ENCODE results near the gene SMOC1. TPM values are rescaled to one million over a fixed set of nuclear protein-coding genes. Genes with fewer than 3 reads are reported as not detected.

Gene SMOC1
- total RNA-seq, 1 experiment from 2014 or later, result 0.46 TPM

- CTCF ChIA-PET, result no interaction called here
- intact Hi-C loops (cut with micrococcal nuclease; ENCODE audit: unreplicated experiment), result no loop called here
- no peak for TF ChIP-seq CTCF (IDR thresholded peaks at IDR 0.05)
- TF ChIP-seq, protein P1, sequence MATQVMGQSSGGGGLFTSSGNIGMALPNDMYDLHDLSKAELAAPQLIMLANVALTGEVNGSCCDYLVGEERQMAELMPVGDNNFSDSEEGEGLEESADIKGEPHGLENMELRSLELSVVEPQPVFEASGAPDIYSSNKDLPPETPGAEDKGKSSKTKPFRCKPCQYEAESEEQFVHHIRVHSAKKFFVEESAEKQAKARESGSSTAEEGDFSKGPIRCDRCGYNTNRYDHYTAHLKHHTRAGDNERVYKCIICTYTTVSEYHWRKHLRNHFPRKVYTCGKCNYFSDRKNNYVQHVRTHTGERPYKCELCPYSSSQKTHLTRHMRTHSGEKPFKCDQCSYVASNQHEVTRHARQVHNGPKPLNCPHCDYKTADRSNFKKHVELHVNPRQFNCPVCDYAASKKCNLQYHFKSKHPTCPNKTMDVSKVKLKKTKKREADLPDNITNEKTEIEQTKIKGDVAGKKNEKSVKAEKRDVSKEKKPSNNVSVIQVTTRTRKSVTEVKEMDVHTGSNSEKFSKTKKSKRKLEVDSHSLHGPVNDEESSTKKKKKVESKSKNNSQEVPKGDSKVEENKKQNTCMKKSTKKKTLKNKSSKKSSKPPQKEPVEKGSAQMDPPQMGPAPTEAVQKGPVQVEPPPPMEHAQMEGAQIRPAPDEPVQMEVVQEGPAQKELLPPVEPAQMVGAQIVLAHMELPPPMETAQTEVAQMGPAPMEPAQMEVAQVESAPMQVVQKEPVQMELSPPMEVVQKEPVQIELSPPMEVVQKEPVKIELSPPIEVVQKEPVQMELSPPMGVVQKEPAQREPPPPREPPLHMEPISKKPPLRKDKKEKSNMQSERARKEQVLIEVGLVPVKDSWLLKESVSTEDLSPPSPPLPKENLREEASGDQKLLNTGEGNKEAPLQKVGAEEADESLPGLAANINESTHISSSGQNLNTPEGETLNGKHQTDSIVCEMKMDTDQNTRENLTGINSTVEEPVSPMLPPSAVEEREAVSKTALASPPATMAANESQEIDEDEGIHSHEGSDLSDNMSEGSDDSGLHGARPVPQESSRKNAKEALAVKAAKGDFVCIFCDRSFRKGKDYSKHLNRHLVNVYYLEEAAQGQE (IDR thresholded peaks at IDR 0.05; ENCODE audit: insufficient read depth in 1 of 2, low read depth in 2 of 2, low read length in 1 of 2), result no peak
- TF ChIP-seq TCF7L2 (IDR thresholded peaks at IDR 0.05; ENCODE audit: low read depth, low read length), result no peak
- TF ChIP-seq SIN3A (IDR thresholded peaks at IDR 0.05; ENCODE audit: borderline replicate concordance, insufficient read depth, low read depth, low read length), result no peak
- no peak for TF ChIP-seq POLR2AphosphoS5 (IDR thresholded peaks at IDR 0.05; ENCODE audit: low read depth, low read length)
- no peak overlapping the region for H3K4me3 ChIP-seq (ENCODE audit: low read depth in 2 of 2, low read length in 2 of 2)
- no peak overlapping the region for H3K27ac ChIP-seq (ENCODE audit: low read length)
- BruUV-seq (replicated peaks), result no TSS peak
- no peak for DNase-seq (ENCODE audit: low read depth, low spot score)
- H3K27me3 ChIP-seq (ENCODE audit: control insufficient read depth, insufficient read depth, low read length), result no peaks in the 10 kb centered on the region; the same call in 1 of the 2 replicates
- no peaks in the 10 kb centered on the region for H3K36me3 ChIP-seq (ENCODE audit: control insufficient read depth, insufficient read depth, low read length)
- no peaks in the 10 kb centered on the region for H3K9me3 ChIP-seq (ENCODE audit: control insufficient read depth, insufficient read depth, low read depth, low read length)
- POLR2A ChIA-PET, result no interaction called here
- in situ Hi-C loops (cut with HindIII; ENCODE audit: low pct_unique_long_range_greater_than_20kb, low sequenced_read_pairs), result no loop called here
- H3K4me1 ChIP-seq (ENCODE audit: control insufficient read depth, insufficient read depth, low read length), result no peaks in the 10 kb centered on the region
- no peak for ATAC-seq
Observed at GRCh38 chr14:69854598-69854997, 24.6 kb upstream of the SMOC1 start.

DNA sequence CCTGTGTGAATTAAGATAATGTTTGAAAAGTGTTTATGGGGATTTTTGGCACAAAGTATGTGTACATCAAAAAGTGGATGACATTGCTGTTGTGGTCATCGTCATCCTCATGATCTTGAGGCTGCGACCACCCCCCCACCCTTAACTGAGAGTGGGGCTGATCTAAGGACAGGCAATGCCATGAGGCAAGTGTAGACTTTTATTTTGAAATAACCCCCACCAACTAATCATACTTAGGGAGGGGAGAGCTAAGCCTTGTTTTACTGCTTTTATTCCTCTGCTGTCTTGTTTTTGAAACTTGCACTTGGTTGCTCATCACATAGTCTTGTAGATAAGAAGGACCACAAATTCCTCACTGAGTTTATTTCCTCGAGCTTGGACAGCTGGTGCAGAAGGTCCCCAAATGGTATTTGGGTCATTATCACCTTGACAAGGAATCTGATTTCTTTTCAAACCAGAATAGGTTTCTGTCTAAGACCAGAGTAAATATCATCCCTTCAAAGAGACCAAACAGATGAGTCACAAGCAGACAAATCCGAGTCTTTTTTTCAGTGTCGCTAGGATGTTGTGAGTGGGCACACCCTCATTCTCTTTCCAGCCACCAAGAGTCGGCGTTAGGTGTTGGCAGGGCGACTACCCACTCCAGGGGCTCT, 23.9 kb upstream of the SMOC1 start:
- Histone ChIP-seq H3K36me3 (ENCODE audit: control insufficient read depth, insufficient read depth, low read length) (no peaks in the 10 kb centered on the region), H3K27ac (ENCODE audit: low read length) (no peak overlapping the region), H3K4me3 (ENCODE audit: low read depth in 2 of 2, low read length in 2 of 2) (no peak overlapping the region), H3K27me3 (ENCODE audit: control insufficient read depth, insufficient read depth, low read length) (no peaks in the 10 kb centered on the region; the same call in 1 of the 2 replicates), H3K9me3 (ENCODE audit: control insufficient read depth, insufficient read depth, low read depth, low read length) (no peaks in the 10 kb centered on the region), H3K4me1 (ENCODE audit: control insufficient read depth, insufficient read depth, low read length) (no peaks in the 10 kb centered on the region)
- no TSS peak for BruUV-seq (replicated peaks)
- no peak for DNase-seq (ENCODE audit: low read depth, low spot score)
- in situ Hi-C loops (cut with HindIII; ENCODE audit: low pct_unique_long_range_greater_than_20kb, low sequenced_read_pairs), result no loop called here
- ChIA-PET POLR2A (no interaction called here), CTCF (no interaction called here)
- ATAC-seq, result no peak
- TF ChIP-seq TCF7L2 (IDR thresholded peaks at IDR 0.05; ENCODE audit: low read depth, low read length) (no peak), POLR2AphosphoS5 (IDR thresholded peaks at IDR 0.05; ENCODE audit: low read depth, low read length) (no peak), SIN3A (IDR thresholded peaks at IDR 0.05; ENCODE audit: borderline replicate concordance, insufficient read depth, low read depth, low read length) (no peak), CTCF (IDR thresholded peaks at IDR 0.05) (no peak)
- TF ChIP-seq, protein P1 (IDR thresholded peaks at IDR 0.05; ENCODE audit: insufficient read depth in 1 of 2, low read depth in 2 of 2, low read length in 1 of 2), result no peak
- intact Hi-C loops (cut with micrococcal nuclease; ENCODE audit: unreplicated experiment), result no loop called here

All from Panc1 (cell line).